Pons (tissue), 1 donor: ENCODE results near the gene TSPAN31.

Experiments used
- DNase-seq: peaks from one replicate; pipeline ENCODE4 v3.0.0-alpha.2; 2016; ENCODE audit warnings: low spot score

The TSPAN31 gene

GRCh38 chr12:57783466-57783801 is 38.6 kb downstream of the TSPAN31 start:
- no peak for DNase-seq

GRCh38 chr12:57783861-57784260 is 39.0 kb downstream of the TSPAN31 start:
- DNase-seq = no peak

GRCh38 chr12:57793920-57794319 is 49.1 kb downstream of the TSPAN31 start:
- no peak for DNase-seq

- DNase-seq = no peak
These were observed 50.5 kb downstream of the TSPAN31 start for GRCh38 chr12:57795354-57795753.

- no peak for DNase-seq
These were observed 52.2 kb downstream of the TSPAN31 start for GRCh38 chr12:57796996-57797395.

GRCh38 chr12:57797933-57798332 is 53.1 kb downstream of the TSPAN31 start:
- no peak for DNase-seq
